Large intestine (tissue), 3 donors: Measurements from ENCODE around the gene MND1. TPM values are rescaled to one million over a fixed set of nuclear protein-coding genes. Genes with fewer than 3 reads are reported as not detected.

Experiments
- DNase-seq, 2 donors: peaks; one replicate each; pipeline versions ENCODE4 v3.0.0 to v3.0.0-alpha.2; 2013
- H3K27ac ChIP-seq: one replicate; pipeline ENCODE4 v1.5.1; 2013; ENCODE audit warnings: low read length
- H3K27me3 ChIP-seq: 2 replicates; pipeline ENCODE4 v1.6.1; 2013; ENCODE audit warnings: low read length; ENCODE audit not compliant: control insufficient read depth, insufficient read depth
- H3K36me3 ChIP-seq: 2 replicates; pipeline ENCODE4 v1.6.1; 2013; ENCODE audit warnings: low read length; ENCODE audit not compliant: control insufficient read depth, insufficient read depth
- H3K4me1 ChIP-seq: one replicate; pipeline ENCODE4 v1.6.1; 2013; ENCODE audit warnings: low read length; ENCODE audit not compliant: control insufficient read depth, insufficient read depth
- H3K4me3 ChIP-seq: one replicate; pipeline ENCODE4 v1.5.1; 2013; ENCODE audit warnings: low read length
- H3K9me3 ChIP-seq: one replicate; pipeline ENCODE4 v1.6.1; 2013; ENCODE audit warnings: mild to moderate bottlenecking, low read depth, low read length, moderate library complexity; ENCODE audit not compliant: control insufficient read depth
- WGBS: methylation state at CpG from one replicate; pipeline ENCODE4 v1.1.5; 2013; ENCODE audit warnings: low lambda C conversion rate; ENCODE audit not compliant: insufficient coverage; 5-methylcytosine and 5-hydroxymethylcytosine counted together
- polyA plus RNA-seq: library from polyadenylated mRNA; unstranded; fragments of 120-200 nt; gene quantifications from one replicate; pipeline ENCODE4 v1.2.1, GENCODE V29; 2013

The MND1 gene
- polyA plus RNA-seq, 1 donor = 6.8 TPM

GRCh38 chr4:153371701-153372234, 27.3 kb downstream of the MND1 start:
- Histone ChIP-seq H3K4me3 (no peak overlapping the region), H3K4me1 (no peaks in the 10 kb centered on the region), H3K9me3 (no peaks in the 10 kb centered on the region), H3K27me3 (no peaks in the 10 kb centered on the region), H3K27ac (no peak overlapping the region), H3K36me3 (no peaks in the 10 kb centered on the region)
- WGBS = 82% methylated on average over 2 of the region's 6 CpGs
- no peak for DNase-seq

- H3K4me3 ChIP-seq = no peak overlapping the region
- no peaks in the 10 kb centered on the region for H3K4me1 ChIP-seq
- no peak for DNase-seq
- H3K9me3 ChIP-seq = no peaks in the 10 kb centered on the region
- WGBS = no CpG with 5 or more reads among the region's 1 CpG
- H3K27me3 ChIP-seq = no peaks in the 10 kb centered on the region
- H3K36me3 ChIP-seq = no peaks in the 10 kb centered on the region
- H3K27ac ChIP-seq = no peak overlapping the region
Observed at GRCh38 chr4:153372967-153373562, 28.6 kb downstream of the MND1 start.

DNA sequence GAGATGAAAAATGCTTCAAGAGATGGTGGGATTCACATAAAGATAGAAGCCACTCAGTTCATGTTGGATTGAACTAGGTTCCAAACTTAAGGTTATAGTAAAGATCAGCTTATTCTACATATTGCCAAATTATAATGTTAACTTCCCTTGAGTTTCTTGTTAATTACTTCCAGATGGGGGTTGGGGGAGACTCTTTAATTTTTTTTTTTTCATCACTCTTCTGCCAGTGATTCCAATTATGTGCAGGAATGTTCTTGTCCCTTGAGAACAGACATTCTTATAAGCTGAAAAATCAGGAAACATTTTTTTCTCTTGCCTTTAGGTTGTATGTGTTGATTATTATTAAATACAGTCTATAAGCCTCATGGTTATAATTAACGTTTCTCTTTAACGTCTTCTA, 30.0 kb downstream of the MND1 start:
- Histone ChIP-seq H3K9me3 (no peaks in the 10 kb centered on the region), H3K27me3 (no peaks in the 10 kb centered on the region), H3K36me3 (no peaks in the 10 kb centered on the region), H3K4me1 (no peaks in the 10 kb centered on the region), H3K27ac (no peak overlapping the region), H3K4me3 (no peak overlapping the region)
- WGBS = 92% methylated on average over 2 of the region's 2 CpGs
- DNase-seq = no peak

- Histone ChIP-seq H3K36me3 (no peaks in the 10 kb centered on the region), H3K4me3 (no peak overlapping the region), H3K27me3 (no peaks in the 10 kb centered on the region), H3K4me1 (no peaks in the 10 kb centered on the region), H3K27ac (no peak overlapping the region), H3K9me3 (no peaks in the 10 kb centered on the region)
- DNase-seq = no peak
- no CpG with 5 or more reads among the region's 1 CpG for WGBS
Observed at GRCh38 chr4:153375303-153375702, 30.8 kb downstream of the MND1 start.

- Histone ChIP-seq H3K9me3 (no peaks in the 10 kb centered on the region), H3K27me3 (no peaks in the 10 kb centered on the region), H3K36me3 (no peaks in the 10 kb centered on the region), H3K4me3 (no peak overlapping the region), H3K27ac (no peak overlapping the region), H3K4me1 (no peaks in the 10 kb centered on the region)
- 76% methylated on average over 3 of the region's 4 CpGs for WGBS
- DNase-seq = no peak
Observed at GRCh38 chr4:153383131-153383530, 38.6 kb downstream of the MND1 start.

GRCh38 chr4:153384160-153384559, 39.7 kb downstream of the MND1 start:
- no CpG with 5 or more reads among the region's 1 CpG for WGBS
- Histone ChIP-seq H3K9me3 (no peaks in the 10 kb centered on the region), H3K27ac (no peak overlapping the region), H3K4me3 (no peak overlapping the region), H3K36me3 (no peaks in the 10 kb centered on the region), H3K4me1 (no peaks in the 10 kb centered on the region), H3K27me3 (no peaks in the 10 kb centered on the region)
- no peak for DNase-seq

DNA sequence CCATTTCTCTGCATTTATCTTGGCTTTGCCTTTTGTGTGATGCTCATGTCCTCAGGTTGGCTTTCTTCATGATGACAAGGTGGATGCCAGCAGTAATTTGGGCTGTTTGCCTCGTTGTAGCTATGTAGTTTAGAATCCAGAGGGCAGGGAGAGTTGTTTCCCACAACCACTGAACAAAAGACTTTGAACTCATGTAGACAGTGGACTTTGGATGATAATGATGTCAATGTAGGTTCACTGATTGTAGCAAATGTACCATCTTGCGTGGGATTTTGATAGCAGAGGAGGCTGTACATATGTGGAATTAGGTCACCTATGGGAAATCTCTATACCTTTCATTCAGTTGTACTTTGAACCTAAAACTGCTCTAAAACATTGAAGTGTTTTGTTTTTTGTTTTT, 41.3 kb downstream of the MND1 start:
- WGBS = no CpG with 5 or more reads among the region's 2 CpGs
- Histone ChIP-seq H3K9me3 (no peaks in the 10 kb centered on the region), H3K4me1 (no peaks in the 10 kb centered on the region), H3K27ac (no peak overlapping the region), H3K4me3 (no peak overlapping the region), H3K36me3 (no peaks in the 10 kb centered on the region), H3K27me3 (no peaks in the 10 kb centered on the region)
- DNase-seq = peak; percentile 42 to 72

DNA sequence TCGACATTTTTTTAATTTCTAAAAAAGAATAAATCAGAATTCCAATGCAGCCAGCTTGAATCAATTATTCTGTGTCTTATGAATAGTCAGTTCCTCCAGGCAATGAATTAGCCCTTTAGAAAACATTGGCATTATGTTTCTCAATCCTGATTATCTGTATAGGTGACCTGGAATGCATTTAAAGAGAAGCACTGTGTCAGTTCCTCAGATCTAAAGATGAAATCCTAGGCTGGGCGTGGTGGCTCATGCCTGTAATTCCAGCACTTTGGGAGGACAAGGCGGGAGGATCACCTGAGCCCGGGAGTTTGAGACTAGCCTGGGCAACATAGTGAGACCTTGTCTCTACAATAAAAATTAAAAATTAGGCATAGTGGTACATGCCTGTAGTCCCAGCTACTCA, 43.5 kb downstream of the MND1 start:
- Histone ChIP-seq H3K27ac (no peak overlapping the region), H3K4me3 (no peak overlapping the region), H3K36me3 (no peaks in the 10 kb centered on the region), H3K4me1 (no peaks in the 10 kb centered on the region), H3K27me3 (no peaks in the 10 kb centered on the region), H3K9me3 (no peaks in the 10 kb centered on the region)
- DNase-seq = no peak
- WGBS = 100% methylated on average over 2 of the region's 4 CpGs

DNA sequence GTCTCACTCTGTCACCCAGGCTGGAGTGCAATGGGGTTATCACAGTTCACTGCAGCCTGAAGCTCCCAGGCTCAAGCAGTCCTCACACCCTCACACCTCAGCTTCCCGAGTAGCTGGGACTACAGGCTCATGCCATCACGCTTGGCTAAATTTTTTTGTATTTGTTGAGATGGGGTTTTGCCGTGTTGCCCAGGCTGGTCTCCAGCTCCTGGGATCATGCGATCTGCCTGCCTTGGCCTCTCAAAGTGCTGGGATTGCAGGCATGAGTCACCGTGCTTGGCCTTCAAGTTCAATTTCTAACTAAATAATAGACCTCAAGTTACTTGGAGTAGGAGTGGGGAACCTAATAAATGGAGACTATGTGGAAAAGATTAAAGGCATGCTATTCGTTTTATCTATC, 48.9 kb downstream of the MND1 start:
- H3K27ac ChIP-seq = no peak overlapping the region
- WGBS = 82% methylated on average over 2 of the region's 6 CpGs
- DNase-seq = peak in 1 of 2 donors; percentile 29
- no peak overlapping the region for H3K4me3 ChIP-seq
- H3K9me3 ChIP-seq = no peaks in the 10 kb centered on the region
- H3K36me3 ChIP-seq = no peaks in the 10 kb centered on the region
- no peaks in the 10 kb centered on the region for H3K27me3 ChIP-seq
- no peaks in the 10 kb centered on the region for H3K4me1 ChIP-seq

DNA sequence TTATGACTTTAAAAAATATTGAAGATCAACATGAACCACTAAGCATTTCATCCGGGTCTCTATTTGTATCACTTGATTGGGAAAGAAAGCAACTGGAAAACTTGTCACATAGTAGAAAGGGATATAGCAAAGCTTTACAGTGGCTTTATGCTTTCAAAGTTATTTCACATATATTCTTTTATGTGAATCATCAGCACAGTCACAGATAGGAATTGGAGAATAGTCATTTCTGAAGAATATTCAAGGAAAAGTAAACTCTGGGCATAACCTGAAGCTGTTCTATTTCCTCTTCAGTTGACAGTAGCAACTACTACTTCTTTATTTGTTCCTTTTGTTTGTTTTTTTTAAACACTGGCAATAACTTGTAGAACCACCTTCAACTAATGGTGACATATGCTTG, 50.5 kb downstream of the MND1 start:
- no peak for DNase-seq
- Histone ChIP-seq H3K27ac (no peak overlapping the region), H3K9me3 (no peaks in the 10 kb centered on the region), H3K36me3 (no peaks in the 10 kb centered on the region), H3K27me3 (no peaks in the 10 kb centered on the region), H3K4me1 (no peaks in the 10 kb centered on the region), H3K4me3 (no peak overlapping the region)
- no CpG with 5 or more reads among the region's 1 CpG for WGBS

- Histone ChIP-seq H3K36me3 (no peaks in the 10 kb centered on the region), H3K9me3 (no peaks in the 10 kb centered on the region), H3K27ac (no peak overlapping the region), H3K4me1 (no peaks in the 10 kb centered on the region), H3K4me3 (no peak overlapping the region), H3K27me3 (no peaks in the 10 kb centered on the region)
- DNase-seq = no peak
- WGBS = 93% methylated on average over 2 of the region's 3 CpGs
Observed at GRCh38 chr4:153398713-153399112, 54.2 kb downstream of the MND1 start.
